Measurements from ENCODE around the gene CD47. TPM values are rescaled to one million over a fixed set of nuclear protein-coding genes. Genes with fewer than 3 reads are reported as not detected.

The CD47 gene
- total and polyA plus RNA-seq, 2 experiments from 2014 or later = 81.7 to 101 TPM

- Histone ChIP-seq H3K9me3 (ENCODE audit: low read depth) (no peaks in the 10 kb centered on the region), H3K79me2 (no peaks in the 10 kb centered on the region), H3K4me2 (no peak overlapping the region), H3K27me3 (no peaks in the 10 kb centered on the region), H3K9me2 (replicated peaks; ENCODE audit: insufficient read depth) (no peaks in the 10 kb centered on the region), H3K4me3 (no peak overlapping the region), H3K36me3 (replicated peaks; ENCODE audit: insufficient read depth, low read depth) (no peaks in the 10 kb centered on the region), H3K27ac (no peak overlapping the region), H2AFZ (no peak overlapping the region), H4K20me1 (ENCODE audit: insufficient read depth, poor library complexity, severe bottlenecking) (no peaks in the 10 kb centered on the region), H3K4me1 (ENCODE audit: insufficient read depth) (no peaks in the 10 kb centered on the region)
- WGBS (ENCODE audit: low lambda C conversion rate, missing lambda C conversion rate) = 87% methylated on average over 1 of the region's 1 CpG
- no peak for TF ChIP-seq EZH2phosphoT487 (IDR thresholded peaks at IDR 0.05; ENCODE audit: low read depth, severe bottlenecking, unreplicated experiment)
- no peak for TF ChIP-seq CTCF (IDR thresholded peaks at IDR 0.05; ENCODE audit: poor library complexity)
- no peak for TF ChIP-seq EZH2 (IDR thresholded peaks at IDR 0.05; ENCODE audit: borderline replicate concordance)
- no peak for DNase-seq (ENCODE audit: low spot score)
Measured at GRCh38 chr3:108047987-108048386, 42.8 kb downstream of the CD47 start.

GRCh38 chr3:108046247-108046646 is 44.6 kb downstream of the CD47 start:
- H3K27me3 ChIP-seq = no peaks in the 10 kb centered on the region
- no peaks in the 10 kb centered on the region for H4K20me1 ChIP-seq (ENCODE audit: insufficient read depth, poor library complexity, severe bottlenecking)
- H3K9me2 ChIP-seq (replicated peaks; ENCODE audit: insufficient read depth) = no peaks in the 10 kb centered on the region
- no peak for DNase-seq (ENCODE audit: low spot score)
- H3K4me1 ChIP-seq (ENCODE audit: insufficient read depth) = no peaks in the 10 kb centered on the region
- H3K4me2 ChIP-seq = no peak overlapping the region
- no peak overlapping the region for H2AFZ ChIP-seq
- H3K79me2 ChIP-seq = no peaks in the 10 kb centered on the region
- no peaks in the 10 kb centered on the region for H3K36me3 ChIP-seq (replicated peaks; ENCODE audit: insufficient read depth, low read depth)
- no peak overlapping the region for H3K4me3 ChIP-seq
- 100% methylated on average over 1 of the region's 1 CpG for WGBS (ENCODE audit: low lambda C conversion rate, missing lambda C conversion rate)
- TF ChIP-seq EZH2phosphoT487 (IDR thresholded peaks at IDR 0.05; ENCODE audit: low read depth, severe bottlenecking, unreplicated experiment) (no peak), EZH2 (IDR thresholded peaks at IDR 0.05; ENCODE audit: borderline replicate concordance) (no peak), CTCF (IDR thresholded peaks at IDR 0.05; ENCODE audit: poor library complexity) (no peak)
- no peaks in the 10 kb centered on the region for H3K9me3 ChIP-seq (ENCODE audit: low read depth)
- no peak overlapping the region for H3K27ac ChIP-seq

GRCh38 chr3:108044699-108045098 is 46.1 kb downstream of the CD47 start:
- no peaks in the 10 kb centered on the region for H3K79me2 ChIP-seq
- no peaks in the 10 kb centered on the region for H4K20me1 ChIP-seq (ENCODE audit: insufficient read depth, poor library complexity, severe bottlenecking)
- DNase-seq (ENCODE audit: low spot score) = no peak
- H3K27me3 ChIP-seq = no peaks in the 10 kb centered on the region
- H3K36me3 ChIP-seq (replicated peaks; ENCODE audit: insufficient read depth, low read depth) = no peaks in the 10 kb centered on the region
- H2AFZ ChIP-seq = no peak overlapping the region
- TF ChIP-seq EZH2 (IDR thresholded peaks at IDR 0.05; ENCODE audit: borderline replicate concordance) (no peak), EZH2phosphoT487 (IDR thresholded peaks at IDR 0.05; ENCODE audit: low read depth, severe bottlenecking, unreplicated experiment) (no peak), CTCF (IDR thresholded peaks at IDR 0.05; ENCODE audit: poor library complexity) (no peak)
- H3K27ac ChIP-seq = no peak overlapping the region
- H3K9me3 ChIP-seq (ENCODE audit: low read depth) = no peaks in the 10 kb centered on the region
- no peaks in the 10 kb centered on the region for H3K9me2 ChIP-seq (replicated peaks; ENCODE audit: insufficient read depth)
- H3K4me3 ChIP-seq = no peak overlapping the region
- no peak overlapping the region for H3K4me2 ChIP-seq
- H3K4me1 ChIP-seq (ENCODE audit: insufficient read depth) = no peaks in the 10 kb centered on the region

GRCh38 chr3:108042300-108042699 is 48.5 kb downstream of the CD47 start:
- no peak for DNase-seq (ENCODE audit: low spot score)
- no peaks in the 10 kb centered on the region for H3K79me2 ChIP-seq
- H3K9me3 ChIP-seq (ENCODE audit: low read depth) = no peaks in the 10 kb centered on the region
- no peak overlapping the region for H3K4me3 ChIP-seq
- H3K27me3 ChIP-seq = no peaks in the 10 kb centered on the region
- no peak overlapping the region for H3K27ac ChIP-seq
- H3K9me2 ChIP-seq (replicated peaks; ENCODE audit: insufficient read depth) = no peaks in the 10 kb centered on the region
- TF ChIP-seq CTCF (IDR thresholded peaks at IDR 0.05; ENCODE audit: poor library complexity) (no peak), EZH2phosphoT487 (IDR thresholded peaks at IDR 0.05; ENCODE audit: low read depth, severe bottlenecking, unreplicated experiment) (no peak), EZH2 (IDR thresholded peaks at IDR 0.05; ENCODE audit: borderline replicate concordance) (no peak)
- H4K20me1 ChIP-seq (ENCODE audit: insufficient read depth, poor library complexity, severe bottlenecking) = no peaks in the 10 kb centered on the region
- peaks cover under 1% of the 10 kb centered on the region for H3K4me1 ChIP-seq (ENCODE audit: insufficient read depth)
- H3K4me2 ChIP-seq = no peak overlapping the region
- no peaks in the 10 kb centered on the region for H3K36me3 ChIP-seq (replicated peaks; ENCODE audit: insufficient read depth, low read depth)
- WGBS (ENCODE audit: low lambda C conversion rate, missing lambda C conversion rate) = 92% methylated on average over 8 of the region's 8 CpGs
- no peak overlapping the region for H2AFZ ChIP-seq
